WTC11 (cell line): ENCODE data around the gene PCBP1. TPM values are rescaled to one million over a fixed set of nuclear protein-coding genes. Genes with fewer than 3 reads are reported as not detected.

ENCODE experiments used
- ATAC-seq: fragments of 200-7000 bp; cut with Tn5 transposase; 2 replicates; pipeline ENCODE4 v1.10.0; 2021; ENCODE audit warnings: mild to moderate bottlenecking, moderate library complexity
- CTCF ChIA-PET: fragments of 300-600 bp; sonication (Branson Sonifier 250); formaldehyde crosslinking; loops from one replicate; lab custom pipeline; 2021; ENCODE audit warnings: antibody characterized with exemption; lab: Charles Lee
- POLR2A ChIA-PET: fragments of 350-600 bp; sonication (Branson Sonifier 250); formaldehyde crosslinking; loops from one replicate; lab custom pipeline; 2021; ENCODE audit warnings: antibody characterized with exemption; lab: Charles Lee
- DNase-seq: peaks from one replicate; pipeline ENCODE4 v3.0.0; 2021; ENCODE audit warnings: low spot score
- H3K27ac Mint-ChIP-seq: 2 replicates; pipeline ENCODE4 v1.8.0; 2021; ENCODE audit warnings: mixed read lengths
- H3K27me3 Mint-ChIP-seq: 2 replicates; pipeline ENCODE4 v1.8.0; 2021; ENCODE audit warnings: low read depth, mild to moderate bottlenecking, moderate library complexity, mixed read lengths
- H3K36me3 Mint-ChIP-seq: 2 replicates; pipeline ENCODE4 v1.8.0; 2021; ENCODE audit warnings: mixed read lengths
- H3K4me1 Mint-ChIP-seq: 2 replicates; pipeline ENCODE4 v1.8.0; 2022; ENCODE audit warnings: mixed read lengths
- H3K4me3 Mint-ChIP-seq: 2 replicates; pipeline ENCODE4 v1.8.0; 2021; ENCODE audit warnings: mild to moderate bottlenecking, moderate library complexity, mixed read lengths
- H3K9me3 Mint-ChIP-seq: 2 replicates; pipeline ENCODE4 v1.8.0; 2021; ENCODE audit warnings: mixed read lengths
- AR ChIP-seq: fragments of 250-450 bp; sonication (Bioruptor Pico); IDR thresholded peaks from 2 replicates; pipeline ENCODE4 v1.9.0; 2021; ENCODE audit warnings: mild to moderate bottlenecking
- CREB1 ChIP-seq: sonication (generic); formaldehyde crosslinking; IDR thresholded peaks from 2 replicates; pipeline ENCODE4 v1.8.0; 2023; ENCODE audit warnings: mild to moderate bottlenecking, missing genetic modification reagents
- CTCF ChIP-seq: fragments of 200-600 bp; IDR thresholded peaks from 2 replicates; pipeline ENCODE4 v1.8.0; 2022; ENCODE audit warnings: antibody characterized with exemption
- ELF4 ChIP-seq: sonication (generic); formaldehyde crosslinking; IDR thresholded peaks from 2 replicates; pipeline ENCODE4 v1.8.1; 2022; ENCODE audit warnings: low read depth, mild to moderate bottlenecking, moderate library complexity, missing genetic modification reagents
- ETV6 ChIP-seq: sonication (generic); formaldehyde crosslinking; IDR thresholded peaks from 2 replicates; pipeline ENCODE4 v1.8.1; 2022; ENCODE audit warnings: mild to moderate bottlenecking, missing genetic modification reagents
- FOXJ3 ChIP-seq: sonication (generic); formaldehyde crosslinking; IDR thresholded peaks from 2 replicates; pipeline ENCODE4 v1.9.0; 2021; ENCODE audit warnings: missing genetic modification reagents, mild to moderate bottlenecking, borderline replicate concordance
- FOXP1 ChIP-seq: sonication (generic); formaldehyde crosslinking; IDR thresholded peaks from 2 replicates; pipeline ENCODE4 v1.8.0; 2022; ENCODE audit warnings: missing genetic modification reagents, mild to moderate bottlenecking, moderate library complexity, borderline replicate concordance
- JUN ChIP-seq: sonication (generic); formaldehyde crosslinking; IDR thresholded peaks from 2 replicates; pipeline ENCODE4 v1.8.0; 2023; ENCODE audit warnings: mild to moderate bottlenecking, missing genetic modification reagents
- NR1H2 ChIP-seq: sonication (generic); formaldehyde crosslinking; IDR thresholded peaks from 2 replicates; pipeline ENCODE4 v1.9.0; 2021; ENCODE audit warnings: mild to moderate bottlenecking, moderate library complexity, missing genetic modification reagents
- NR2C2 ChIP-seq: sonication (generic); formaldehyde crosslinking; IDR thresholded peaks from 2 replicates; pipeline ENCODE4 v1.8.0; 2022; ENCODE audit warnings: mild to moderate bottlenecking, missing genetic modification reagents
- RORB ChIP-seq: fragments of 250-450 bp; sonication (Bioruptor Pico); IDR thresholded peaks from 2 replicates; pipeline ENCODE4 v1.9.0; 2021; ENCODE audit warnings: mild to moderate bottlenecking
- TCF7 ChIP-seq: sonication (generic); formaldehyde crosslinking; IDR thresholded peaks from 2 replicates; pipeline ENCODE4 v1.8.0; 2022; ENCODE audit warnings: mild to moderate bottlenecking, low read depth, missing genetic modification reagents, moderate library complexity
- TP53 ChIP-seq: sonication (generic); formaldehyde crosslinking; IDR thresholded peaks from 2 replicates; pipeline ENCODE4 v1.8.1; 2023; ENCODE audit warnings: mild to moderate bottlenecking, missing genetic modification reagents
- ZNF219 ChIP-seq: sonication (generic); formaldehyde crosslinking; IDR thresholded peaks from 2 replicates; pipeline ENCODE4 v1.8.0; 2023; ENCODE audit warnings: missing genetic modification reagents, mild to moderate bottlenecking, borderline replicate concordance
- ZNF317 ChIP-seq: sonication (generic); formaldehyde crosslinking; IDR thresholded peaks from 2 replicates; pipeline ENCODE4 v1.8.1; 2023; ENCODE audit warnings: low read depth, mild to moderate bottlenecking, moderate library complexity, missing genetic modification reagents, borderline replicate concordance
- ZNF425 ChIP-seq: fragments of 250-450 bp; sonication (Bioruptor Pico); conservative IDR thresholded peaks from 2 replicates; pipeline ENCODE4 v1.9.0; 2021; ENCODE audit warnings: mild to moderate bottlenecking
- ZNF512 ChIP-seq: sonication (generic); formaldehyde crosslinking; IDR thresholded peaks from 2 replicates; pipeline ENCODE4 v1.8.1; 2022; ENCODE audit warnings: missing genetic modification reagents, borderline replicate concordance
- ZSCAN18 ChIP-seq: fragments of 250-450 bp; sonication (Bioruptor Pico); IDR thresholded peaks from 2 replicates; pipeline ENCODE4 v2.1.2; 2022; ENCODE audit warnings: mild to moderate bottlenecking, moderate library complexity
- total RNA-seq: library from RNA; stranded (reverse); gene quantifications from 3 replicates; pipeline ENCODE4 v1.2.3, GENCODE V29; 2021

Gene PCBP1
- total RNA-seq, 1 experiment from 2014 or later = 489 TPM

- TF ChIP-seq AR = no peak
- no peak for TF ChIP-seq ZNF219
- TF ChIP-seq ELF4 (CRISPR knock-in tag) = no peak
- TF ChIP-seq ZNF425 (CRISPR knock-in tag) = no peak
- TF ChIP-seq ZNF317 = no peak
- TF ChIP-seq RORB = no peak
- no peak for TF ChIP-seq CTCF
- no peak for TF ChIP-seq ETV6 (CRISPR knock-in tag)
- no peak for TF ChIP-seq FOXP1
Measured at GRCh38 chr2:70039366-70039765, 47.9 kb upstream of the PCBP1 start (continued).

GRCh38 chr2:70041663-70042062 lies 45.6 kb upstream of the PCBP1 start:
- no peak overlapping the region for H3K4me3 Mint-ChIP-seq
- no peaks in the 10 kb centered on the region for H3K27me3 Mint-ChIP-seq
- DNase-seq (no peak), ATAC-seq (no peak)
- no peak overlapping the region; the same call in 1 of the 2 replicates for H3K27ac Mint-ChIP-seq
- H3K36me3 Mint-ChIP-seq = peaks cover 8% of the 10 kb centered on the region
- peaks cover 13% of the 10 kb centered on the region for H3K4me1 Mint-ChIP-seq
- TF ChIP-seq TP53 (CRISPR knock-in tag) (no peak), NR1H2 (CRISPR knock-in tag) (no peak), FOXJ3 (CRISPR knock-in tag) (no peak), JUN (CRISPR knock-in tag) (no peak), ZNF512 (CRISPR knock-in tag) (no peak), CREB1 (no peak), ZSCAN18 (CRISPR knock-in tag) (no peak), ETV6 (CRISPR knock-in tag) (no peak), NR2C2 (CRISPR knock-in tag) (no peak), TCF7 (CRISPR knock-in tag) (no peak)
- H3K9me3 Mint-ChIP-seq = no peaks in the 10 kb centered on the region
- POLR2A ChIA-PET = no interaction called here
- CTCF ChIA-PET = interaction anchor here (1.5 kb wide), 1 partner anchor 29 kb away, joined by 5 read pairs; no protein-coding TSS in a partner anchor
